Activated gamma-delta T cell treated with anti-CD3 and anti-CD28 coated beads, Interleukin-2, amount 50 U/mL, for 16 hours (primary cell): ENCODE results near the gene ASCC1.
"Not testable (repeated sequence)": the region's sequence is repeated elsewhere in the genome, so short reads cannot be mapped to it uniquely, and the experiment has no call there.

Source experiments
- DNase-seq: peaks from one replicate; pipeline ENCODE4 v3.0.0-alpha.2; 2020; ENCODE audit warnings: low read depth

The ASCC1 gene

GRCh38 chr10:72215611-72216549 lies at the start of gene ASCC1, which contains the start of gene ANAPC16:
TSS of gene ASCC1 (minus strand) at chr10:72216276. CDS start at chr10:72213298, 2,978 bp downstream.
TSS of gene ANAPC16 (plus strand) at chr10:72216012. CDS start at chr10:72223915, 7,903 bp downstream.
- peak; percentile 92 for DNase-seq

GRCh38 chr10:72265508-72265907 lies 49.4 kb upstream of the ASCC1 start:
- no peak for DNase-seq

GRCh38 chr10:72264536-72264935 lies 48.5 kb upstream of the ASCC1 start:
- no peak for DNase-seq

- DNase-seq = no peak
Measured at GRCh38 chr10:72263613-72264241, 47.7 kb upstream of the ASCC1 start.

GRCh38 chr10:72261784-72262404 lies 45.8 kb upstream of the ASCC1 start:
- DNase-seq = no peak

GRCh38 chr10:72260976-72261783 lies 45.1 kb upstream of the ASCC1 start:
- DNase-seq = no peak

- DNase-seq = peak; percentile 68
Measured at GRCh38 chr10:72260239-72260975, 44.3 kb upstream of the ASCC1 start.

GRCh38 chr10:72259491-72260238 lies 43.6 kb upstream of the ASCC1 start:
- DNase-seq = no peak

- no peak for DNase-seq
Measured at GRCh38 chr10:72258617-72259016, 42.5 kb upstream of the ASCC1 start.

- DNase-seq = no peak
Measured at GRCh38 chr10:72257051-72257892, 41.2 kb upstream of the ASCC1 start.

- DNase-seq = no peak
Measured at GRCh38 chr10:72255977-72256729, 40.1 kb upstream of the ASCC1 start.

- no peak for DNase-seq
Measured at GRCh38 chr10:72254813-72255568, 38.9 kb upstream of the ASCC1 start.

- no peak for DNase-seq
Measured at GRCh38 chr10:72253578-72253977, 37.5 kb upstream of the ASCC1 start.

- no peak for DNase-seq
Measured at GRCh38 chr10:72252972-72253371, 36.9 kb upstream of the ASCC1 start.

GRCh38 chr10:72251635-72252034 lies 35.6 kb upstream of the ASCC1 start:
- no peak for DNase-seq

- DNase-seq = no peak
Measured at GRCh38 chr10:72250666-72251065, 34.6 kb upstream of the ASCC1 start.

GRCh38 chr10:72249176-72249862 lies 33.2 kb upstream of the ASCC1 start:
- not testable (repeated sequence) for DNase-seq
